GM12875 (cell line): ENCODE measurements around the gene ADGRV1.

ENCODE experiments used
- H3K4me3 ChIP-seq: one replicate; pipeline ENCODE4 v1.5.1; 2011; ENCODE audit warnings: low read depth, low read length, control low read depth
- CTCF ChIP-seq: IDR thresholded peaks from 2 replicates; pipeline ENCODE4 v1.5.1; 2011; ENCODE audit warnings: low read depth, mild to moderate bottlenecking, control low read depth, inconsistent platforms, low read length, moderate library complexity, borderline replicate concordance; ENCODE audit not compliant: insufficient read depth

Gene ADGRV1

GRCh38 chr5:91211997-91212713, 653.6 kb downstream of the ADGRV1 start:
- no peak for TF ChIP-seq CTCF
- H3K4me3 ChIP-seq = no peak overlapping the region

GRCh38 chr5:91212714-91213092, 654.1 kb downstream of the ADGRV1 start:
- TF ChIP-seq CTCF = no peak
- no peak overlapping the region for H3K4me3 ChIP-seq
